ENCODE data around the gene HSPA12A.

DNA sequence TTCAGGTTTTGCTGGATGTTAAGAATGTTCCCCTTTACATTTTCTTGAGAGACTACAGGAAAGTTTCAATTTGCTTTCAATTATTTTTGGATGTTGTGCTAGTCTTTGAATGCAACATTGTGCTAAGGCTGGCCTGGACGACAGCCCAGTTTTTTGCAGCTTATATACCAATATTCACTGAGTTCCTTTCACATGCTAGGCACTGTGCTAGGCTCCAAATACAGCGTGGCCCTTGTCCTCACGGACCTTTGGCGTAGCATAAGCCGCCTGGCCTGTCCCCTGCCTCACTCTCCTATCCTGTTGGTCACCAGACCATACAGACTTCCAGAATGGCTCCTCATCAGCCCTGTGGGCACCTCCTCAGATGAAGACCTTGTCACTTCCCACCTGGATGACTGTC, 19.5 kb upstream of the HSPA12A start:
- TF ChIP-seq, protein P1, sequence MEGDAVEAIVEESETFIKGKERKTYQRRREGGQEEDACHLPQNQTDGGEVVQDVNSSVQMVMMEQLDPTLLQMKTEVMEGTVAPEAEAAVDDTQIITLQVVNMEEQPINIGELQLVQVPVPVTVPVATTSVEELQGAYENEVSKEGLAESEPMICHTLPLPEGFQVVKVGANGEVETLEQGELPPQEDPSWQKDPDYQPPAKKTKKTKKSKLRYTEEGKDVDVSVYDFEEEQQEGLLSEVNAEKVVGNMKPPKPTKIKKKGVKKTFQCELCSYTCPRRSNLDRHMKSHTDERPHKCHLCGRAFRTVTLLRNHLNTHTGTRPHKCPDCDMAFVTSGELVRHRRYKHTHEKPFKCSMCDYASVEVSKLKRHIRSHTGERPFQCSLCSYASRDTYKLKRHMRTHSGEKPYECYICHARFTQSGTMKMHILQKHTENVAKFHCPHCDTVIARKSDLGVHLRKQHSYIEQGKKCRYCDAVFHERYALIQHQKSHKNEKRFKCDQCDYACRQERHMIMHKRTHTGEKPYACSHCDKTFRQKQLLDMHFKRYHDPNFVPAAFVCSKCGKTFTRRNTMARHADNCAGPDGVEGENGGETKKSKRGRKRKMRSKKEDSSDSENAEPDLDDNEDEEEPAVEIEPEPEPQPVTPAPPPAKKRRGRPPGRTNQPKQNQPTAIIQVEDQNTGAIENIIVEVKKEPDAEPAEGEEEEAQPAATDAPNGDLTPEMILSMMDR (IDR thresholded peaks at IDR 0.05; ENCODE audit: insufficient read depth, low read depth, low read length): no peak
- no peak for TF ChIP-seq EZH2 (IDR thresholded peaks at IDR 0.05; ENCODE audit: insufficient read depth, low read length)
